Measurements from ENCODE around the gene PTPRK.

The PTPRK gene

GRCh38 chr6:128117916-128118315 lies 402.5 kb downstream of the PTPRK start:
- DNase-seq: no peak

- no peak for DNase-seq
These were observed 406.2 kb downstream of the PTPRK start for GRCh38 chr6:128114164-128114563.

- DNase-seq: no peak
These were observed 407.9 kb downstream of the PTPRK start for GRCh38 chr6:128112494-128112893.

GRCh38 chr6:128111096-128111495 lies 409.3 kb downstream of the PTPRK start:
- no peak for DNase-seq

- DNase-seq: no peak
These were observed 412.7 kb downstream of the PTPRK start for GRCh38 chr6:128107682-128108081.

- DNase-seq: no peak
These were observed 420.7 kb downstream of the PTPRK start for GRCh38 chr6:128099571-128100197.

- DNase-seq: no peak
These were observed 422.3 kb downstream of the PTPRK start for GRCh38 chr6:128098000-128098581.

GRCh38 chr6:128097009-128097408 lies 423.4 kb downstream of the PTPRK start:
- no peak for DNase-seq

- no peak for DNase-seq
These were observed 425.0 kb downstream of the PTPRK start for GRCh38 chr6:128095362-128095761.

- no peak for DNase-seq
These were observed 441.4 kb downstream of the PTPRK start for GRCh38 chr6:128079021-128079420.

GRCh38 chr6:128078276-128078675 lies 442.1 kb downstream of the PTPRK start:
- no peak for DNase-seq

- DNase-seq: no peak
These were observed 443.6 kb downstream of the PTPRK start for GRCh38 chr6:128076843-128077242.

- no peak for DNase-seq
These were observed 445.8 kb downstream of the PTPRK start for GRCh38 chr6:128074567-128074966.

GRCh38 chr6:128073389-128073788 lies 447.0 kb downstream of the PTPRK start:
- DNase-seq: no peak

- no peak for DNase-seq
These were observed 449.2 kb downstream of the PTPRK start for GRCh38 chr6:128071212-128071611.

- DNase-seq: no peak
These were observed 450.0 kb downstream of the PTPRK start for GRCh38 chr6:128070406-128070805.

GRCh38 chr6:128069188-128069587 lies 451.2 kb downstream of the PTPRK start:
- DNase-seq: no peak

GRCh38 chr6:128068119-128068479 lies 452.3 kb downstream of the PTPRK start:
- no peak for DNase-seq

GRCh38 chr6:128067446-128068118 lies 452.8 kb downstream of the PTPRK start:
- no peak for DNase-seq

GRCh38 chr6:128065072-128065471 lies 455.3 kb downstream of the PTPRK start:
- no peak for DNase-seq

GRCh38 chr6:128064540-128064895 lies 455.9 kb downstream of the PTPRK start:
- DNase-seq: no peak

GRCh38 chr6:128063850-128064539 lies 456.4 kb downstream of the PTPRK start:
- no peak for DNase-seq

GRCh38 chr6:128062882-128063603 lies 457.4 kb downstream of the PTPRK start:
- DNase-seq: no peak
